Measurements from ENCODE around the gene SH3GL3.

The SH3GL3 gene

GRCh38 chr15:83571820-83572707 is 124.9 kb downstream of the SH3GL3 start:
- no peak for DNase-seq

- DNase-seq: no peak
Measured at GRCh38 chr15:83574345-83574744, 127.2 kb downstream of the SH3GL3 start.

GRCh38 chr15:83578691-83579090 is 131.6 kb downstream of the SH3GL3 start:
- DNase-seq: no peak

GRCh38 chr15:83581381-83581780 is 134.2 kb downstream of the SH3GL3 start:
- no peak for DNase-seq

GRCh38 chr15:83582381-83582780 is 135.2 kb downstream of the SH3GL3 start:
- DNase-seq: no peak

- DNase-seq: no peak
Measured at GRCh38 chr15:83585601-83586335, 138.6 kb downstream of the SH3GL3 start.

DNA sequence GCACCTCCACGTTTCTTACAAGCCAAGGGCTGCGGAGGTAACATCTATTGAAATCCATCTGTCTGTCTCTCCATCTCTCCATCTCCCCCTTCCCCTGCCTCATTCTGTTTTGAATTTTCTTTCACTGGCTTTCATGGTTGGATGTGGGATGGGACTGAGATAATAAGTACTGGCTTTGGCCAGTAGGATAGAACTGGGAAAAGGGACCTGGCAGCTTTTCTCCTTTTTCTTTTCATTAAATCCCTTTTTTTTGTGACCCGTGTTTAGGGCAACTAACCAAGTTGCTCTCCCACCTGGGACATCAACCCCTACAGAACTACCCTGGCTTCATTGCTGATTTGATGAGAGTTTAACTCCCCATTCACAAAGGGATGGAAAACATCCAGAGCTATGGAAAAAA is 139.9 kb downstream of the SH3GL3 start:
- DNase-seq: no peak

GRCh38 chr15:83588441-83588840 is 141.3 kb downstream of the SH3GL3 start:
- no peak for DNase-seq

- DNase-seq: no peak
Measured at GRCh38 chr15:83592370-83593040, 145.4 kb downstream of the SH3GL3 start.

- DNase-seq: no peak
Measured at GRCh38 chr15:83595191-83595590, 148.1 kb downstream of the SH3GL3 start.

DNA sequence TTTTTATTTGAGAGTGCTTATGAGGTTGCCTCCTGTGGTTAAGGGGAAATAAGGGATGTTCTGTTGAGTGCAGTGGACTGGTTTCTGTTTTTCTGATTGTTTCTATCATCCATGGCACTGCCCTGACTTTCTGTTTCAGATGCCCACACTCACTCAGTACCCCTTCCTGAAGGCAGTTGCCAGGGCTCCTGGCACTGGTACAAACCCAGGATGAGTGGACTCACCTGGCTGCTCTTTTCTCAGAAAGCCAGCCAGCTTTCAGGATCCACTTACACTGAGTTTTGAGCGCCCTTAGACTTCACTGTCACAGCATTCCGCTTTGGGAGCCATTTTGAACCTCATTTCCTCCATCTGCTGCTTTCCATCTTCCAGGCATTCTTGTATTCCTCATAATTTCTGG is 150.9 kb downstream of the SH3GL3 start:
- DNase-seq: no peak

DNA sequence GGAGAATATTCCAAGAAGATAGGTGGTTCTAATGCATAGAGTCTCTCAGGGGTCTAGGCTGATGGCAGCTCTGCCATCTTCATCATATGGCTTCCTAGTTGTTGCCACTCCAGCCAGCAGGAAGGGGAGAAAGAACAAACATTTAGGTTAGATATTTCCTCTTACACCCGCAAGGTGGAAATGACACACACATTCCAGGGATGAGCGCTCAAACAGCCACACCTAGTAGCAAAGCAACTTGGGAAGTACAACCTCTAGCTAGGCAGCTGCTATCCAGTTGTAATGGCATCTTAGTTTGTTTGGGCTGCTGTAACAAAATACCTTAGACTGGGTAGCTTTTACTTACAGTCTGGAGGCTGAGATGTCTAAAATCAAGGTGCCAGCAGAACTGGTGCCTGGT is 154.9 kb downstream of the SH3GL3 start:
- DNase-seq: no peak

- DNase-seq: no peak
Measured at GRCh38 chr15:83604549-83604948, 157.4 kb downstream of the SH3GL3 start.

DNA sequence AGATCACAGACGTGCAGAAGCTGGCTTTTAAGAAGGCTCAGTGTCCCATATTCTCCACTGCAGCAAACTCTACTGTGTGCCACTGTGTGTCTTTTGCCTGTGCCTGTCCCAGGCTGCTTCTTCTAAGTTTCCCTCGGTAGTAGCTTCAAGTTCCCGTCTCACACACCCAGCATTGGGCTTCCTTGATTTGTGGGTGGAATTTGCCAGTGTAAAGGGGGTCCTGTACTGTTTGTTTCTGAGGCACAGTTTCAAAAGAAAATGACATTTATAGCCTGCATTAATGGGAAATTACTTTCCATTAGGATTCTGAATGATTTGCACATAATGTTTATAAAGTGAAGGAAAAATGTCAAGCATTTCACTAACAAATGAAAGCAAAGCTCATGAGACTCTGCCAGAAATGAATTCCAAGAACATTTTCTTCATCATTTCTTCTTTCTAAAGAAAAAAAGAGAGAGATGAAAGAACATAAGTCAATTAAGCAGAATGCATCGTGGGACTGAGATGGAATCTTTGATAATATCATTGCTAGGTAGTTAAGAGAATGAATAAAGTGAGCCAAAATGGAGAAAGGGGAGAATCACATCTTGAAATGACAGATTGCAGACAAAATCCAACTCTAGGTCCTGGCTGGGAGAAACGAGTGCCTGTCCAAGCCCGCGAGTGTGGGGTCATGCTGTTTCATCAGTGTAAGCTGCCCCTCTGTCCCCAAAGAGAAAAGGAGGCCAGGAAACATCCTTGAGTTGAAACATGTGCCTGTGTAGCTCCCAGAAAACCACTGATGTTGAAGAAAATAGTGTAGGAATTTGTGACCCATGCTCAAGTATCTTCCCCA is 158.2 kb downstream of the SH3GL3 start:
- no peak for DNase-seq

DNA sequence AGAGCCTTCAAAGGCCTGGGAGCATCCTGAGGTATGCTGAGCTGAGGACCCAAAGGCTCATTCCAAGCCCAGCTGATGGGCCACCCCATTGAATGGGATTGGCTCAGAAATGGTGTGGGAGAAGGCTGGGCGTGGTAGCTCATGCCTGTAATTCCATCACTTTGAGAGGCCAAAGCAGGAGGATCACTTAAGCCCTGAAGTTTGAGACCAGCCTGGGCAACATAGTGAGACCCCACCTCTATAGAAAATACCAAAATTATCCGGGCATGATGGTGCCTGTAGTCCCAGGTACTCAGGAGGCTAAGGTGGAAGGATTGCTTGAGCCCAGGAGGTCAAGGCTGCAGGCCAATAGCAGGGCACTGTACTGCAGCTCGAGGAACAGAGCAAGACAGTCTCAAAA is 163.0 kb downstream of the SH3GL3 start:
- no peak for DNase-seq

DNA sequence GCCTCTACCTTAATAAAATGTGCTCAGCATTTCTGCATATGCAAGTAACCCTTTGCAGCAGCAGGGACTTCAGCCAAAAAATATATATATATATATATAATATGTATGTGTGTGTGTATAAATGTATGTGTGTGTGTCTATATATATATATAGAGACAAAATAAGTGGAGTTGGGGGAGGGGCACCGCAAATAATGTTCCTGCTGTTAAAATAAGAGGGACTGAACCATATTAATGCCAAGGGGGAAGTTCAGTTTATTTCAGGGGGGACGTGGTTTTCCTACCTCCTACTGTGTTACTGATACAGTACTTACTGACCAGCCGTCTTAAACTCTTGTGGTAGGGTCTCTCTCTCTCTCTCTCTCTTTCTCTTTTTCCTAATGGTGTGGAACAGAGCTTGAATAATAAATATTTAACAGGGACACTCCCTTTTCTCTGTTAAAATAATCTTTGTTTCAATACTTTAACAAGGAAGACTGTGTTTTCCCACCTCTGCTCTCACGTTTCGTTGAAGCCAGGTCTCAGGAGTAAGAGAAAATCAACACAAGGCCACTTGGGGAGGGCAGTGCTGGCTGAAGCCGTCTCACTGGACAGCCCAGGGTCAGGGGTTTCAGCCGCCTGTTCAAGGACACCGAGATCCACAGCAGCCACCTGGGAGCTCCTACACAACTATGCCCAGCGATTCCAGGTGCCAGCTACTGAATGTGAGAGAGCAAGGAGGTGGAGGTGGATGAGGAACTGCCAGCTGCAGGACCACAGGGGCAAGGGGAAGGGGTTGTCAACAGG is 164.0 kb downstream of the SH3GL3 start:
- DNase-seq: no peak

- DNase-seq: no peak
Measured at GRCh38 chr15:83612226-83612625, 165.1 kb downstream of the SH3GL3 start.

GRCh38 chr15:83612898-83613635 is 165.9 kb downstream of the SH3GL3 start:
- no peak for DNase-seq

- DNase-seq: no peak
Measured at GRCh38 chr15:83613714-83614113, 166.6 kb downstream of the SH3GL3 start.

GRCh38 chr15:83616840-83617239 is 169.7 kb downstream of the SH3GL3 start:
- no peak for DNase-seq

DNA sequence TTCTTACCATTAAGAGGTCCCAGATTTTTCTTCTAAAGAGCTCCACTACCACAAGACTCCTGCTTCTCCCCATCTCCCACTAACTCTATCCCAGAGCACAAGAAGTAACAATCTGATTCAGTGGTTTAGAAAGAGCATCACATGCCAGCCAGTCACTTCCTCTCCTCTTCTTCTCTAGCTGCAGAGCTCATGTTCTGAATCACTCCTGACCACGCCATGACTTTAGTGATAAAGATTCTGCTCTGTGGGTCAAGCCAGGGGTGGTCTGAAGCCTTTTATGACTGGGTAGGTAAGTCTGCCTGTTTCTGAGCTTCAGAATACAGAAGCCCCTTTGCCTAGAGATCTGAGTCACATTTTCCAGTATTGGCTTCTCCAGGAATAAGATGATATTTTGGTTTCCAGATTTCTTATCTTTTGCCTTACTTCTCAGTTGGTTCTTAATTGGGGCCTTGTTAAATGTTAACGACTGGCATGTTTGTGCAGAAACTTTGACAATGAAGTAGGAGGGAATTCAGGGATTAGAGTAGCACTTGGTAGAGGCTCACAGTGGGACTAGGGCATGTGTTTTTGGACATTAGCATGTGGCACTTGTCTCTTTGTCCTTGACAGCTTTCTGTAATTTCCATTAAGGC is 179.1 kb downstream of the SH3GL3 start:
- no peak for DNase-seq
